OCI-LY7 (cell line): ENCODE results near the gene TEKT5. TPM values are rescaled to one million over a fixed set of nuclear protein-coding genes. Genes with fewer than 3 reads are reported as not detected.

ENCODE experiments used
- BruUV-seq: library from RNA; stranded (reverse); fragments of 400-500 nt; replicated peaks from 2 replicates; lab custom pipeline; 2021; lab: Mats Ljungman, UMichigan
- CTCF ChIA-PET: fragments of 300-600 bp; sonication (Branson Sonifier 250); formaldehyde crosslinking; loops from one replicate; lab custom pipeline; 2022; ENCODE audit warnings: antibody characterized with exemption; ENCODE audit not compliant: unreplicated experiment; lab: Charles Lee
- POLR2A ChIA-PET: fragments of 300-600 bp; sonication (Branson Sonifier 250); formaldehyde crosslinking; loops from one replicate; lab custom pipeline; 2022; ENCODE audit warnings: antibody characterized with exemption; lab: Charles Lee
- DNase-seq: peaks from one replicate; pipeline ENCODE4 v3.0.0-alpha.2; 2015; ENCODE audit warnings: low spot score
- H2AFZ ChIP-seq: fragments of 200-600 bp; sonication (generic), shearing (Covaris generic); 2 replicates; pipeline ENCODE4 v1.6.1; 2014; ENCODE audit warnings: mild to moderate bottlenecking, antibody characterized with exemption, low read length, moderate library complexity
- H3K27ac ChIP-seq: fragments of 200-600 bp; sonication (generic); 2 replicates; pipeline ENCODE4 v1.5.1; 2014; ENCODE audit warnings: mixed run types, low read depth, mild to moderate bottlenecking, moderate library complexity, low read length, inconsistent platforms; ENCODE audit not compliant: poor library complexity, severe bottlenecking
- H3K36me3 ChIP-seq: fragments of 200-600 bp; sonication (generic); 2 replicates; pipeline ENCODE4 v1.6.1; 2014; ENCODE audit warnings: mild to moderate bottlenecking, antibody characterized with exemption, low read length, moderate library complexity, mixed read lengths; ENCODE audit not compliant: insufficient read depth
- H3K4me1 ChIP-seq: fragments of 200-600 bp; sonication (generic); 2 replicates; pipeline ENCODE4 v1.5.1; 2014; ENCODE audit warnings: mild to moderate bottlenecking, low read length; ENCODE audit not compliant: insufficient read depth, poor library complexity, severe bottlenecking
- H3K4me2 ChIP-seq: fragments of 200-600 bp; sonication (generic); 2 replicates; pipeline ENCODE4 v1.6.1; 2014; ENCODE audit warnings: mild to moderate bottlenecking, low read length
- H3K4me3 ChIP-seq: fragments of 200-600 bp; sonication (generic); 2 replicates; pipeline ENCODE4 v1.5.1; 2014; ENCODE audit warnings: mild to moderate bottlenecking, low read depth, low read length; ENCODE audit not compliant: poor library complexity, severe bottlenecking
- H3K79me2 ChIP-seq: fragments of 200-600 bp; sonication (generic); 2 replicates; pipeline ENCODE4 v1.6.1; 2016; ENCODE audit warnings: low read depth, mild to moderate bottlenecking, low read length, moderate library complexity, mixed read lengths; ENCODE audit not compliant: insufficient read depth
- H3K9me2 ChIP-seq: fragments of 200-600 bp; sonication (generic); 2 replicates; pipeline ENCODE4 v1.6.1; 2016; ENCODE audit warnings: mild to moderate bottlenecking, low read length, mixed read lengths; ENCODE audit not compliant: insufficient read depth
- H3K9me3 ChIP-seq: fragments of 200-600 bp; sonication (generic); 2 replicates; pipeline ENCODE4 v1.6.1; 2014; ENCODE audit warnings: mild to moderate bottlenecking, mixed run types, low read length, mixed read lengths
- H4K20me1 ChIP-seq: fragments of 200-600 bp; sonication (generic); 2 replicates; pipeline ENCODE4 v1.6.1; 2014; ENCODE audit warnings: mild to moderate bottlenecking, antibody characterized with exemption, low read length, moderate library complexity, mixed read lengths; ENCODE audit not compliant: insufficient read depth
- CTCF ChIP-seq: fragments of 200-600 bp; sonication (generic); conservative IDR thresholded peaks from 2 replicates; pipeline ENCODE4 v1.5.1; 2014; ENCODE audit warnings: mild to moderate bottlenecking, antibody characterized with exemption, low read length, moderate library complexity, mixed read lengths
- EZH2phosphoT487 ChIP-seq: fragments of 200-600 bp; sonication (generic); IDR thresholded peaks from 2 replicates; pipeline ENCODE4 v1.6.1; 2018; ENCODE audit warnings: low read depth, borderline replicate concordance, mild to moderate bottlenecking, mixed run types, antibody characterized with exemption, low read length, moderate library complexity, mixed read lengths
- intact Hi-C: fragments of 100-400 bp; cut with micrococcal nuclease; formaldehyde crosslinking; loops from one replicate; pipeline ENCODE4 v1.10.0; 2022; ENCODE audit not compliant: unreplicated experiment
- total RNA-seq, 2 experiments: library from RNA; depleted of rRNA in 1 of 2; stranded (reverse); fragments of >200 nt in 1 of 2; shearing (Covaris generic) in 1 of 2; gene quantifications; 2 replicates each; pipeline ENCODE4 v1.2.3, GENCODE V29; 2014 to 2022

TEKT5 gene
- total RNA-seq, 2 experiments from 2014 or later, result 0.32 to 0.74 TPM

- Histone ChIP-seq H3K36me3 (no peaks in the 10 kb centered on the region), H3K9me2 (no peaks in the 10 kb centered on the region), H3K4me1 (no peaks in the 10 kb centered on the region), H2AFZ (no peak overlapping the region), H4K20me1 (no peaks in the 10 kb centered on the region), H3K4me3 (no peak overlapping the region), H3K9me3 (no peaks in the 10 kb centered on the region), H3K4me2 (no peak overlapping the region), H3K27ac (no peak overlapping the region), H3K79me2 (no peaks in the 10 kb centered on the region)
- DNase-seq, result no peak
- no peak for TF ChIP-seq CTCF
- TF ChIP-seq EZH2phosphoT487, result no peak
- BruUV-seq, result no TSS peak
- intact Hi-C loops, result no loop called here
- ChIA-PET CTCF (no interaction called here), POLR2A (interaction anchor here (0.7 kb wide), 1 partner anchor 82 kb away, joined by 3 read pairs; no protein-coding TSS in a partner anchor)
Measured at GRCh38 chr16:10647264-10647720, 47.4 kb downstream of the TEKT5 start.

GRCh38 chr16:10646581-10647263 is 48.0 kb downstream of the TEKT5 start:
- Histone ChIP-seq H3K79me2 (no peaks in the 10 kb centered on the region), H2AFZ (no peak overlapping the region), H3K4me1 (no peaks in the 10 kb centered on the region), H3K9me2 (no peaks in the 10 kb centered on the region), H3K36me3 (no peaks in the 10 kb centered on the region), H4K20me1 (no peaks in the 10 kb centered on the region), H3K4me3 (no peak overlapping the region), H3K27ac (no peak overlapping the region), H3K9me3 (no peaks in the 10 kb centered on the region), H3K4me2 (no peak overlapping the region)
- TF ChIP-seq EZH2phosphoT487, result no peak
- no peak for TF ChIP-seq CTCF
- POLR2A ChIA-PET, result interaction anchor here (0.7 kb wide), 1 partner anchor 82 kb away, joined by 3 read pairs; no protein-coding TSS in a partner anchor
- no peak for DNase-seq
- no TSS peak for BruUV-seq
- intact Hi-C loops, result no loop called here
- CTCF ChIA-PET, result no interaction called here

GRCh38 chr16:10646228-10646580 is 48.5 kb downstream of the TEKT5 start:
- CTCF ChIA-PET, result no interaction called here

More at GRCh38 chr16:10646228-10646580, 48.5 kb downstream of the TEKT5 start:
- intact Hi-C loops, result no loop called here
- POLR2A ChIA-PET, result no interaction called here
- Histone ChIP-seq H3K79me2 (no peaks in the 10 kb centered on the region), H3K36me3 (no peaks in the 10 kb centered on the region), H2AFZ (no peak overlapping the region), H3K9me3 (no peaks in the 10 kb centered on the region), H3K4me1 (no peaks in the 10 kb centered on the region), H3K27ac (no peak overlapping the region), H4K20me1 (no peaks in the 10 kb centered on the region), H3K4me2 (no peak overlapping the region), H3K4me3 (no peak overlapping the region), H3K9me2 (no peaks in the 10 kb centered on the region)
- no peak for DNase-seq
- no TSS peak for BruUV-seq
- TF ChIP-seq CTCF (no peak), EZH2phosphoT487 (no peak)
